HepG2 (cell line): ENCODE measurements around the gene COASY. TPM values are rescaled to one million over a fixed set of nuclear protein-coding genes. Genes with fewer than 3 reads are reported as not detected.

Experiments
- ATAC-seq: fragments of 200-7000 bp; cut with Tn5 transposase; 3 replicates; pipeline ENCODE4 v1.9.1; 2020; ENCODE audit warnings: mild to moderate bottlenecking, moderate library complexity
- BruUV-seq: library from RNA; stranded (reverse); fragments of 400-500 nt; replicated peaks from 2 replicates; lab custom pipeline; 2021; lab: Mats Ljungman, UMichigan
- CTCF ChIA-PET: fragments of 300-600 bp; formaldehyde crosslinking; extraction: SDS; loops from one replicate; lab custom pipeline; 2021; ENCODE audit warnings: low total read pairs, inconsistent platforms, low intra/inter-chr PET ratio; lab: Yijun Ruan, JAX
- POLR2A ChIA-PET: fragments of 350-600 bp; sonication (Branson Sonifier 250); formaldehyde crosslinking; loops from one replicate; lab custom pipeline; 2020; ENCODE audit warnings: antibody characterized with exemption, inconsistent platforms; lab: Yijun Ruan, JAX
- DNase-seq: peaks from one replicate; pipeline ENCODE4 v3.0.0-alpha.2; 2015; ENCODE audit warnings: low spot score
- FAIRE-seq: peaks from 3 replicates; lab custom pipeline; 2011; peaks lifted over from hg19 to GRCh38; lab: Jason Lieb, UNC
- H2AFZ ChIP-seq: one replicate; pipeline ENCODE4 v1.6.1; 2011; ENCODE audit warnings: low read length, inconsistent platforms
- H3K27ac ChIP-seq: fragments of 300-600 bp; 3 replicates; pipeline ENCODE4 v1.8.0; 2011; ENCODE audit warnings: mixed run types, mild to moderate bottlenecking, mixed read lengths, low read length, inconsistent platforms; ENCODE audit not compliant: insufficient read depth; ENCODE audit errors: extremely low read length
- H3K27me3 ChIP-seq, 2 experiments: fragments of 200-600 bp in 1 of 2; 2 replicates in 1 of 2; 3 replicates in 1 of 2; pipeline versions ENCODE4 v1.6.0 to v1.8.0; 2011; ENCODE audit warnings: low read length in 2 of 2, mild to moderate bottlenecking in 2 of 2, moderate library complexity in 2 of 2, inconsistent platforms in 1 of 2; ENCODE audit not compliant: insufficient read depth in 2 of 2, control insufficient read depth in 1 of 2
- H3K36me3 ChIP-seq, 2 experiments: fragments of 200-600 bp in 1 of 2; replicated peaks in 1 of 2; 2 replicates in 1 of 2; 3 replicates in 1 of 2; pipeline versions ENCODE4 v1.5.1 to v1.8.0; 2011; ENCODE audit warnings: low read length in 2 of 2, inconsistent platforms in 1 of 2; ENCODE audit not compliant: insufficient read depth in 2 of 2, control insufficient read depth in 1 of 2
- H3K4me1 ChIP-seq: 2 replicates; pipeline ENCODE4 v1.5.1; 2012; ENCODE audit warnings: low read length, inconsistent platforms; ENCODE audit not compliant: insufficient read depth
- H3K4me2 ChIP-seq: 2 replicates; pipeline ENCODE4 v1.6.0; 2011; ENCODE audit warnings: low read depth, low read length, inconsistent platforms
- H3K4me3 ChIP-seq, 3 experiments: fragments of 200-600 bp in 1 of 3; sonication (generic), shearing (Covaris generic) in 1 of 3; replicated peaks in 1 of 3; 2 replicates each; pipeline ENCODE4 v1.5.1; 2011 to 2016; ENCODE audit warnings: low read length in 3 of 3, inconsistent platforms in 2 of 3, low read depth in 2 of 3, mild to moderate bottlenecking in 2 of 3, control low read depth in 1 of 3, mixed read lengths in 1 of 3; ENCODE audit not compliant: insufficient read depth in 1 of 3
- H3K79me2 ChIP-seq: one replicate; pipeline ENCODE4 v1.6.1; 2011; ENCODE audit warnings: low read length, inconsistent platforms; ENCODE audit not compliant: insufficient read depth
- H3K9ac ChIP-seq: 2 replicates; pipeline ENCODE4 v1.6.0; 2011; ENCODE audit warnings: mild to moderate bottlenecking, low read depth, low read length, inconsistent platforms; ENCODE audit not compliant: insufficient read depth
- H3K9me3 ChIP-seq: 2 replicates; pipeline ENCODE4 v1.5.1; 2012; ENCODE audit warnings: mild to moderate bottlenecking, low read length
- H4K20me1 ChIP-seq: 2 replicates; pipeline ENCODE4 v1.6.0; 2011; ENCODE audit warnings: inconsistent platforms, mild to moderate bottlenecking, low read length, moderate library complexity; ENCODE audit not compliant: insufficient read depth
- GLI4 ChIP-seq: sonication (generic); formaldehyde crosslinking; IDR thresholded peaks from 2 replicates; pipeline ENCODE4 v1.5.1; 2020; ENCODE audit warnings: missing genetic modification reagents, mild to moderate bottlenecking, moderate library complexity, borderline replicate concordance
- KLF11 ChIP-seq: IDR thresholded peaks from 2 replicates; pipeline ENCODE4 v1.6.1; 2016; ENCODE audit warnings: missing compliant biosample characterization
- KMT2A ChIP-seq: sonication (generic); formaldehyde crosslinking; IDR thresholded peaks from 2 replicates; pipeline ENCODE4 v1.4.0; 2020; ENCODE audit warnings: missing genetic modification reagents
- NFYC ChIP-seq: IDR thresholded peaks from 2 replicates; pipeline ENCODE4 v1.6.1; 2016; ENCODE audit warnings: missing genetic modification reagents, missing compliant biosample characterization
- NR2C2 ChIP-seq: sonication (generic); formaldehyde crosslinking; IDR thresholded peaks from 2 replicates; pipeline ENCODE4 v1.4.0; 2020; ENCODE audit warnings: missing genetic modification reagents, mild to moderate bottlenecking, moderate library complexity, borderline replicate concordance
- PAF1 ChIP-seq: IDR thresholded peaks from 2 replicates; pipeline ENCODE4 v1.6.1; 2016; ENCODE audit warnings: missing genetic modification reagents, missing compliant biosample characterization
- SMAD3 ChIP-seq: sonication (generic); formaldehyde crosslinking; IDR thresholded peaks from 2 replicates; pipeline ENCODE4 v1.4.0; 2020; ENCODE audit warnings: missing genetic modification reagents
- ZHX2 ChIP-seq, 2 experiments: sonication (generic) in 1 of 2; formaldehyde crosslinking in 1 of 2; IDR thresholded peaks; 2 replicates each; pipeline versions ENCODE4 v1.6.1 to v1.9.0; 2014 to 2022; ENCODE audit warnings: antibody characterized with exemption in 1 of 2, borderline replicate concordance in 1 of 2, inconsistent platforms in 1 of 2, low read depth in 1 of 2, missing genetic modification reagents in 1 of 2
- ZNF530 ChIP-seq: sonication (generic); formaldehyde crosslinking; IDR thresholded peaks from 2 replicates; pipeline ENCODE4 v1.5.0; 2020; ENCODE audit warnings: low read depth, mild to moderate bottlenecking, missing genetic modification reagents
- WGBS: methylation state at CpG from one replicate; pipeline ENCODE4 v1.1.6; 2017; ENCODE audit warnings: low lambda C conversion rate; 5-methylcytosine and 5-hydroxymethylcytosine counted together
- in situ Hi-C: cut with HindIII; loops from 2 replicates; pipeline ENCODE4 v1.10.0; 2017; ENCODE audit warnings: low pct_unique_long_range_greater_than_20kb; ENCODE audit not compliant: extremely low pct_ligation_motif_present
- intact Hi-C: fragments of 100-400 bp; cut with micrococcal nuclease; formaldehyde crosslinking; loops from one replicate; pipeline ENCODE4 v1.10.0; 2022; ENCODE audit not compliant: unreplicated experiment
- polyA plus RNA-seq, 8 experiments: library from polyadenylated mRNA; depleted of rRNA in 3 of 8; stranded (reverse) in 7 of 8; unstranded in 1 of 8; fragments of >200 nt; fragmentation: Illumina TruSeq in 4 of 8; extraction: Trizol in 4 of 8; gene quantifications; 2 replicates each; pipeline versions ENCODE4 v1.2.1 to v1.2.3, GENCODE V29; 2011 to 2016; ENCODE audit warnings: low read depth in 4 of 8, missing spikeins in 1 of 8, mixed read lengths in 1 of 8; ENCODE audit not compliant: insufficient read depth in 1 of 8
- total RNA-seq, 5 experiments: library from RNA; depleted of rRNA; stranded (reverse); fragments of >200 nt; fragmentation: Illumina TruSeq; extraction: Trizol; gene quantifications; 2 replicates each; pipeline ENCODE4 v1.2.3, GENCODE V29; 2016; ENCODE audit warnings: low read depth in 1 of 5
- TF ChIP-seq, protein P1 (sequence below): sonication (generic); formaldehyde crosslinking; IDR thresholded peaks from 2 replicates; pipeline ENCODE4 v1.4.0; 2020; ENCODE audit warnings: missing genetic modification reagents

The COASY gene
- total and polyA plus RNA-seq, 2 of the 13 experiments (the other 11 are each of a cell fraction or from before 2014, with no cell fraction given), result 90.7 to 125 TPM

DNA sequence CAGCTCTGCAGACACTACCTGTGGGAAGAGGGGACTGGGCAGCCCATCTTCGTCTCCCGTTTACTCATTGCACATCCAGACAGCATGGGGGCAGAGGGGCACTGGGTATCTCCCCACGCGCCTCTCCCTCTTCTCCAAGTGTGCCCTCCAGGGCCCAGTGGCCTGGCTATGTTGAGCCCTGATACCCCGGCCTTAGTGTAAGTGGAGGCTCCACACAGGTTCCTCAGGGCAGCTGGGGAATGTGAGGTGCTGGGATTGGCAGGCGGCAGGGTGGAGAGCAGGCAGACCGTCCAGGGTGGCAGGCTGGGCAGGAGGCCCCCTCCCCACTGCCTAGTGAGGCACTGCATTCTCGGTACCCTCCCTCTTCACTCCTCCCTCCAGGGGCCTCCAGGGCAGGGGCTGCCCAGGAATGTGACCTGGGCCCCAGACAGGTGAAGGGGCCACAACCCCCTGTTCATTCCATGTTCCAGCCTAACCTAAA lies 39.1 kb upstream of the COASY start:
- Histone ChIP-seq H3K9ac (peak overlapping the region; percentile 33), H3K4me3 (peak overlapping the region in 1 of 3 experiments; percentile 22; a peak in 1 of 6 replicates), H3K4me1 (peaks cover 96% of the 10 kb centered on the region), H3K27ac (peak overlapping the region; percentile 71), H4K20me1 (no peaks in the 10 kb centered on the region), H3K36me3 (peaks cover 4 to 5% of the 10 kb centered on the region in 2 experiments; a peak in 3 of 5 replicates), H2AFZ (no peak overlapping the region), H3K79me2 (no peaks in the 10 kb centered on the region), H3K4me2 (peak overlapping the region; percentile 47), H3K9me3 (no peaks in the 10 kb centered on the region), H3K27me3 (no peaks in the 10 kb centered on the region)
- ChIA-PET POLR2A (interaction anchor here (0.5 to 1.8 kb wide), 10 partner anchors 8 to 688 kb away, joined by 3 to 15 read pairs (median 4); partner anchors contain the start of genes CAVIN1, NAGLU and STAT3), CTCF (interaction anchor here (1.3 kb wide), 1 partner anchor 200 kb away, joined by 3 read pairs; no protein-coding TSS in a partner anchor)
- ATAC-seq (no peak), FAIRE-seq (no peak), DNase-seq (no peak)
- intact Hi-C loops (no loop called here), in situ Hi-C loops (loop anchor here (5.0 kb wide), 1 partner anchor 201 kb away; no protein-coding TSS in a partner anchor)
- 69% methylated on average over 7 of the region's 8 CpGs for WGBS
- BruUV-seq, result no TSS peak
- no peak for TF ChIP-seq ZHX2 (IDR thresholded peaks at IDR 0.05; ENCODE audit: low read depth)
- TF ChIP-seq ZHX2 (CRISPR knock-in tag; IDR thresholded peaks at IDR 0.05; ENCODE audit: borderline replicate concordance), result no peak
- TF ChIP-seq NR2C2, result no peak
- no peak for TF ChIP-seq PAF1 (CRISPR knock-in tag)
- no peak for TF ChIP-seq KLF11 (CRISPR knock-in tag)
- no peak for TF ChIP-seq NFYC
- TF ChIP-seq ZNF530, result no peak
- no peak for TF ChIP-seq GLI4 (CRISPR knock-in tag)
- no peak for TF ChIP-seq SMAD3 (CRISPR knock-in tag)
- TF ChIP-seq KMT2A (CRISPR knock-in tag), result no peak
- TF ChIP-seq, protein P1, sequence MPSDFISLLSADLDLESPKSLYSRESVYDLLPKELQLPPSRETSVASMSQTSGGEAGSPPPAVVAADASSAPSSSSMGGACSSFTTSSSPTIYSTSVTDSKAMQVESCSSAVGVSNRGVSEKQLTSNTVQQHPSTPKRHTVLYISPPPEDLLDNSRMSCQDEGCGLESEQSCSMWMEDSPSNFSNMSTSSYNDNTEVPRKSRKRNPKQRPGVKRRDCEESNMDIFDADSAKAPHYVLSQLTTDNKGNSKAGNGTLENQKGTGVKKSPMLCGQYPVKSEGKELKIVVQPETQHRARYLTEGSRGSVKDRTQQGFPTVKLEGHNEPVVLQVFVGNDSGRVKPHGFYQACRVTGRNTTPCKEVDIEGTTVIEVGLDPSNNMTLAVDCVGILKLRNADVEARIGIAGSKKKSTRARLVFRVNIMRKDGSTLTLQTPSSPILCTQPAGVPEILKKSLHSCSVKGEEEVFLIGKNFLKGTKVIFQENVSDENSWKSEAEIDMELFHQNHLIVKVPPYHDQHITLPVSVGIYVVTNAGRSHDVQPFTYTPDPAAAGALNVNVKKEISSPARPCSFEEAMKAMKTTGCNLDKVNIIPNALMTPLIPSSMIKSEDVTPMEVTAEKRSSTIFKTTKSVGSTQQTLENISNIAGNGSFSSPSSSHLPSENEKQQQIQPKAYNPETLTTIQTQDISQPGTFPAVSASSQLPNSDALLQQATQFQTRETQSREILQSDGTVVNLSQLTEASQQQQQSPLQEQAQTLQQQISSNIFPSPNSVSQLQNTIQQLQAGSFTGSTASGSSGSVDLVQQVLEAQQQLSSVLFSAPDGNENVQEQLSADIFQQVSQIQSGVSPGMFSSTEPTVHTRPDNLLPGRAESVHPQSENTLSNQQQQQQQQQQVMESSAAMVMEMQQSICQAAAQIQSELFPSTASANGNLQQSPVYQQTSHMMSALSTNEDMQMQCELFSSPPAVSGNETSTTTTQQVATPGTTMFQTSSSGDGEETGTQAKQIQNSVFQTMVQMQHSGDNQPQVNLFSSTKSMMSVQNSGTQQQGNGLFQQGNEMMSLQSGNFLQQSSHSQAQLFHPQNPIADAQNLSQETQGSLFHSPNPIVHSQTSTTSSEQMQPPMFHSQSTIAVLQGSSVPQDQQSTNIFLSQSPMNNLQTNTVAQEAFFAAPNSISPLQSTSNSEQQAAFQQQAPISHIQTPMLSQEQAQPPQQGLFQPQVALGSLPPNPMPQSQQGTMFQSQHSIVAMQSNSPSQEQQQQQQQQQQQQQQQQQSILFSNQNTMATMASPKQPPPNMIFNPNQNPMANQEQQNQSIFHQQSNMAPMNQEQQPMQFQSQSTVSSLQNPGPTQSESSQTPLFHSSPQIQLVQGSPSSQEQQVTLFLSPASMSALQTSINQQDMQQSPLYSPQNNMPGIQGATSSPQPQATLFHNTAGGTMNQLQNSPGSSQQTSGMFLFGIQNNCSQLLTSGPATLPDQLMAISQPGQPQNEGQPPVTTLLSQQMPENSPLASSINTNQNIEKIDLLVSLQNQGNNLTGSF (CRISPR knock-in tag), result no peak
